GM23248 (cell line): ENCODE data around the gene COX4I1. TPM values are rescaled to one million over a fixed set of nuclear protein-coding genes. Genes with fewer than 3 reads are reported as not detected.

ENCODE experiments used
- DNase-seq: peaks from one replicate; pipeline ENCODE4 v3.0.0-alpha.2; 2015
- H2AFZ ChIP-seq: fragments of 200-600 bp; sonication (generic); 2 replicates; pipeline ENCODE4 v1.6.1; 2016; ENCODE audit warnings: antibody characterized with exemption
- H3F3A ChIP-seq: fragments of 200-600 bp; sonication (generic); 2 replicates; pipeline ENCODE4 v1.6.1; 2016; ENCODE audit warnings: mild to moderate bottlenecking, antibody characterized with exemption, mixed run types; ENCODE audit not compliant: insufficient read depth
- H3K27ac ChIP-seq: fragments of 200-600 bp; sonication (generic); 2 replicates; pipeline ENCODE4 v1.5.1; 2016; ENCODE audit warnings: mild to moderate bottlenecking
- H3K27me3 ChIP-seq: fragments of 200-600 bp; sonication (generic); replicated peaks from 2 replicates; pipeline ENCODE4 v1.6.1; 2016; ENCODE audit warnings: mild to moderate bottlenecking; ENCODE audit not compliant: insufficient read depth
- H3K36me3 ChIP-seq: fragments of 200-600 bp; sonication (generic); 2 replicates; pipeline ENCODE4 v1.6.1; 2016; ENCODE audit warnings: low read depth, mild to moderate bottlenecking
- H3K4me1 ChIP-seq: fragments of 200-600 bp; sonication (generic); 2 replicates; pipeline ENCODE4 v1.6.1; 2016; ENCODE audit warnings: mild to moderate bottlenecking; ENCODE audit not compliant: insufficient read depth
- H3K4me2 ChIP-seq: fragments of 200-600 bp; sonication (generic); one replicate; pipeline ENCODE4 v1.6.1; 2016; ENCODE audit warnings: mild to moderate bottlenecking; ENCODE audit not compliant: unreplicated experiment
- H3K4me3 ChIP-seq: fragments of 200-600 bp; sonication (generic); 2 replicates; pipeline ENCODE4 v1.5.1; 2016; ENCODE audit warnings: mild to moderate bottlenecking
- H3K79me2 ChIP-seq: fragments of 200-600 bp; sonication (generic); 2 replicates; pipeline ENCODE4 v1.6.1; 2016; ENCODE audit warnings: mild to moderate bottlenecking; ENCODE audit not compliant: insufficient read depth
- H3K9ac ChIP-seq: fragments of 200-600 bp; sonication (generic); 2 replicates; pipeline ENCODE4 v1.6.1; 2016; ENCODE audit warnings: mild to moderate bottlenecking
- H3K9me2 ChIP-seq: fragments of 200-600 bp; sonication (generic); 2 replicates; pipeline ENCODE4 v1.6.1; 2016; ENCODE audit warnings: mixed run types, mild to moderate bottlenecking, moderate library complexity; ENCODE audit not compliant: insufficient read depth
- H3K9me3 ChIP-seq: fragments of 200-600 bp; sonication (generic); one replicate; pipeline ENCODE4 v1.6.1; 2017; ENCODE audit warnings: low read depth
- H4K20me1 ChIP-seq: fragments of 200-600 bp; sonication (generic); 2 replicates; pipeline ENCODE4 v1.6.0; 2016; ENCODE audit not compliant: insufficient read depth
- EZH2 ChIP-seq: fragments of 200-600 bp; sonication (generic); IDR thresholded peaks from 2 replicates; pipeline ENCODE4 v1.6.1; 2018; ENCODE audit warnings: antibody characterized with exemption, mild to moderate bottlenecking; ENCODE audit not compliant: insufficient read depth, poor library complexity, severe bottlenecking
- EZH2phosphoT487 ChIP-seq: fragments of 200-600 bp; sonication (generic); IDR thresholded peaks from 2 replicates; pipeline ENCODE4 v1.6.1; 2018; ENCODE audit warnings: antibody characterized with exemption, moderate library complexity, mild to moderate bottlenecking, low read depth; ENCODE audit not compliant: insufficient read depth
- WGBS, 2 experiments: methylation state at CpG; one replicate each; pipeline ENCODE4 v1.1.6; 2015 to 2017; ENCODE audit warnings: low lambda C conversion rate in 2 of 2, low coverage in 1 of 2; ENCODE audit errors: missing lambda C conversion rate in 2 of 2; 5-methylcytosine and 5-hydroxymethylcytosine counted together
- in situ Hi-C: fragments of 300-500 bp; cut with MboI; formaldehyde crosslinking; loops from 2 replicates; pipeline ENCODE4 v1.15.0; 2020
- polyA plus RNA-seq: library from polyadenylated mRNA; unstranded; fragments of >200 nt; fragmentation: Nextera tagmentation; extraction: Ambion mirVana; gene quantifications from 2 replicates; pipeline ENCODE4 v1.2.1, GENCODE V29; 2016
- total RNA-seq: library from RNA; depleted of rRNA; stranded (reverse); fragments of >200 nt; shearing (Covaris generic); gene quantifications from 2 replicates; pipeline ENCODE4 v1.2.3, GENCODE V29; 2014

The COX4I1 gene
- total and polyA plus RNA-seq, 2 experiments from 2014 or later = 390 to 566 TPM

GRCh38 chr16:85777583-85778310, 21.7 kb upstream of the COX4I1 start:
- no peaks in the 10 kb centered on the region for H3F3A ChIP-seq
- TF ChIP-seq EZH2 (no peak), EZH2phosphoT487 (no peak)
- 86 to 91% methylated on average over 4 of the region's 4 CpGs for WGBS, 2 experiments
- no peaks in the 10 kb centered on the region for H4K20me1 ChIP-seq
- in situ Hi-C loops = no loop called here
- H3K9me3 ChIP-seq = no peaks in the 10 kb centered on the region
- H3K4me2 ChIP-seq = no peak overlapping the region
- DNase-seq = peak; percentile 6
- peaks cover 26% of the 10 kb centered on the region for H3K36me3 ChIP-seq
- H3K79me2 ChIP-seq = 0 out of 2 replicates have a peak, but pooled peaks cover 10% of the 10 kb centered on the region
- H2AFZ ChIP-seq = no peak overlapping the region
- no peak overlapping the region for H3K9ac ChIP-seq
- no peak overlapping the region for H3K4me3 ChIP-seq
- H3K27ac ChIP-seq = no peak overlapping the region
- H3K4me1 ChIP-seq = 0 out of 2 replicates have a peak, but pooled peaks cover 3% of the 10 kb centered on the region
- no peaks in the 10 kb centered on the region for H3K27me3 ChIP-seq
- H3K9me2 ChIP-seq = no peaks in the 10 kb centered on the region

GRCh38 chr16:85778873-85779272, 20.6 kb upstream of the COX4I1 start:
- H4K20me1 ChIP-seq = no peaks in the 10 kb centered on the region
- H3K79me2 ChIP-seq = peaks cover 21% of the 10 kb centered on the region
- H3K36me3 ChIP-seq = peaks cover 26% of the 10 kb centered on the region
- 94 to 95% methylated on average over 12 of the region's 12 CpGs for WGBS, 2 experiments
- 0 out of 2 replicates have a peak, but pooled peaks cover 3% of the 10 kb centered on the region for H3K4me1 ChIP-seq
- no peaks in the 10 kb centered on the region for H3K9me3 ChIP-seq
- in situ Hi-C loops = no loop called here
- no peak overlapping the region for H3K9ac ChIP-seq
- no peaks in the 10 kb centered on the region for H3K27me3 ChIP-seq
- no peak overlapping the region for H3K27ac ChIP-seq
- no peak for DNase-seq
- no peak overlapping the region for H2AFZ ChIP-seq
- no peaks in the 10 kb centered on the region for H3K9me2 ChIP-seq
- no peak overlapping the region for H3K4me3 ChIP-seq
- H3K4me2 ChIP-seq = no peak overlapping the region
- H3F3A ChIP-seq = no peaks in the 10 kb centered on the region
- TF ChIP-seq EZH2phosphoT487 = no peak
- TF ChIP-seq EZH2 = no peak

- 95 to 98% methylated on average over 21 to 26 of the region's 26 CpGs for WGBS, 2 experiments
- Histone ChIP-seq H3K27ac (no peak overlapping the region), H4K20me1 (no peaks in the 10 kb centered on the region), H3K27me3 (no peaks in the 10 kb centered on the region), H2AFZ (no peak overlapping the region), H3K9me3 (no peaks in the 10 kb centered on the region), H3K4me1 (0 out of 2 replicates have a peak, but pooled peaks cover 3% of the 10 kb centered on the region), H3K9ac (no peak overlapping the region), H3K9me2 (no peaks in the 10 kb centered on the region), H3F3A (no peaks in the 10 kb centered on the region), H3K79me2 (peaks cover 28% of the 10 kb centered on the region), H3K4me2 (no peak overlapping the region), H3K4me3 (no peak overlapping the region), H3K36me3 (peaks cover 26% of the 10 kb centered on the region)
- no peak for DNase-seq
- TF ChIP-seq EZH2 (no peak), EZH2phosphoT487 (no peak)
- in situ Hi-C loops = no loop called here
These were observed 19.2 kb upstream of the COX4I1 start for GRCh38 chr16:85780281-85780680.

- H3K9me2 ChIP-seq = no peaks in the 10 kb centered on the region
- peaks cover 29% of the 10 kb centered on the region for H3K36me3 ChIP-seq
- no peak overlapping the region for H3K4me3 ChIP-seq
- 0 out of 2 replicates have a peak, but pooled peaks cover 3% of the 10 kb centered on the region for H3K4me1 ChIP-seq
- no peak overlapping the region for H3K27ac ChIP-seq
- peaks cover 35% of the 10 kb centered on the region for H3K79me2 ChIP-seq
- 86 to 87% methylated on average over 10 of the region's 10 CpGs for WGBS, 2 experiments
- in situ Hi-C loops = no loop called here
- H3K9ac ChIP-seq = no peak overlapping the region
- H3F3A ChIP-seq = no peaks in the 10 kb centered on the region
- H4K20me1 ChIP-seq = no peaks in the 10 kb centered on the region
- H3K9me3 ChIP-seq = no peaks in the 10 kb centered on the region
- H3K27me3 ChIP-seq = no peaks in the 10 kb centered on the region
- no peak for DNase-seq
- no peak overlapping the region for H3K4me2 ChIP-seq
- TF ChIP-seq EZH2phosphoT487 (no peak), EZH2 (no peak)
- no peak overlapping the region for H2AFZ ChIP-seq
These were observed 18.3 kb upstream of the COX4I1 start for GRCh38 chr16:85781156-85781555.
